Ascending aorta (tissue), 2 donors: ENCODE measurements around the gene DUSP7. TPM values are rescaled to one million over a fixed set of nuclear protein-coding genes. Genes with fewer than 3 reads are reported as not detected.
"Not testable (repeated sequence)": the region's sequence is repeated elsewhere in the genome, so short reads cannot be mapped to it uniquely, and the experiment has no call there.

Experiments
- DNase-seq, 2 donors: peaks; one replicate each; pipeline ENCODE4 v3.0.0-alpha.2; 2019; ENCODE audit warnings: low spot score in 2 of 2
- H3K27ac ChIP-seq, 2 donors: fragments of 200-600 bp; sonication (generic); one replicate each; pipeline ENCODE4 v1.5.1; 2016 to 2017; ENCODE audit warnings: mild to moderate bottlenecking in 1 of 2
- H3K27me3 ChIP-seq: fragments of 200-600 bp; sonication (generic); one replicate; pipeline ENCODE4 v1.5.1; 2017
- H3K36me3 ChIP-seq, 2 donors: fragments of 200-600 bp; sonication (generic); one replicate each; pipeline ENCODE4 v1.5.1; 2016
- H3K4me1 ChIP-seq, 2 donors: fragments of 200-600 bp; sonication (generic); one replicate each; pipeline ENCODE4 v1.5.1; 2016 to 2017; ENCODE audit warnings: mild to moderate bottlenecking in 1 of 2
- H3K4me3 ChIP-seq, 2 donors: fragments of 200-600 bp; sonication (generic); one replicate each; pipeline ENCODE4 v1.5.1; 2016 to 2017; ENCODE audit warnings: mild to moderate bottlenecking in 1 of 2
- H3K9me3 ChIP-seq, 2 donors: fragments of 200-600 bp; sonication (generic); one replicate each; pipeline ENCODE4 v1.5.1; 2016
- intact Hi-C: fragments of 100-400 bp; cut with DNase I; formaldehyde crosslinking; loops from one replicate; pipeline ENCODE4 v1.15.1; 2023
- total RNA-seq: library from RNA; depleted of rRNA; stranded (reverse); fragments of >200 nt; gene quantifications from one replicate; pipeline ENCODE4 v1.1.0, GENCODE V29; 2016
- TF ChIP-seq, protein P1 (sequence below), 3 experiments: fragments of 200-600 bp in 2 of 3; fragments of 450-650 bp in 1 of 3; sonication (generic) in 2 of 3; IDR thresholded peaks; one replicate each; pipeline ENCODE4 v1.5.1; 2016 to 2019; ENCODE audit warnings: antibody characterized with exemption in 3 of 3, mild to moderate bottlenecking in 1 of 3, moderate library complexity in 1 of 3

DUSP7 gene
- total RNA-seq, 1 donor from 2014 or later: 76.5 TPM

GRCh38 chr3:52046902-52047239, 9.5 kb downstream of the DUSP7 start:
- Histone ChIP-seq H3K27ac (peak overlapping the region; percentile 94 to 99), H3K4me1 (peaks cover 27 to 46% of the 10 kb centered on the region in 2 donors), H3K9me3 (no peaks in the 10 kb centered on the region), H3K36me3 (peaks cover 38 to 40% of the 10 kb centered on the region in 2 donors), H3K4me3 (peak overlapping the region in 1 of 2 donors; percentile 26), H3K27me3 (no peaks in the 10 kb centered on the region)
- intact Hi-C loops: loop anchor here (2.0 kb wide), 1 partner anchor 24 kb away; no protein-coding TSS in a partner anchor
- DNase-seq: no peak
- TF ChIP-seq, protein P1, sequence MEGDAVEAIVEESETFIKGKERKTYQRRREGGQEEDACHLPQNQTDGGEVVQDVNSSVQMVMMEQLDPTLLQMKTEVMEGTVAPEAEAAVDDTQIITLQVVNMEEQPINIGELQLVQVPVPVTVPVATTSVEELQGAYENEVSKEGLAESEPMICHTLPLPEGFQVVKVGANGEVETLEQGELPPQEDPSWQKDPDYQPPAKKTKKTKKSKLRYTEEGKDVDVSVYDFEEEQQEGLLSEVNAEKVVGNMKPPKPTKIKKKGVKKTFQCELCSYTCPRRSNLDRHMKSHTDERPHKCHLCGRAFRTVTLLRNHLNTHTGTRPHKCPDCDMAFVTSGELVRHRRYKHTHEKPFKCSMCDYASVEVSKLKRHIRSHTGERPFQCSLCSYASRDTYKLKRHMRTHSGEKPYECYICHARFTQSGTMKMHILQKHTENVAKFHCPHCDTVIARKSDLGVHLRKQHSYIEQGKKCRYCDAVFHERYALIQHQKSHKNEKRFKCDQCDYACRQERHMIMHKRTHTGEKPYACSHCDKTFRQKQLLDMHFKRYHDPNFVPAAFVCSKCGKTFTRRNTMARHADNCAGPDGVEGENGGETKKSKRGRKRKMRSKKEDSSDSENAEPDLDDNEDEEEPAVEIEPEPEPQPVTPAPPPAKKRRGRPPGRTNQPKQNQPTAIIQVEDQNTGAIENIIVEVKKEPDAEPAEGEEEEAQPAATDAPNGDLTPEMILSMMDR (IDR thresholded peaks at IDR 0.05): no peak

DNA sequence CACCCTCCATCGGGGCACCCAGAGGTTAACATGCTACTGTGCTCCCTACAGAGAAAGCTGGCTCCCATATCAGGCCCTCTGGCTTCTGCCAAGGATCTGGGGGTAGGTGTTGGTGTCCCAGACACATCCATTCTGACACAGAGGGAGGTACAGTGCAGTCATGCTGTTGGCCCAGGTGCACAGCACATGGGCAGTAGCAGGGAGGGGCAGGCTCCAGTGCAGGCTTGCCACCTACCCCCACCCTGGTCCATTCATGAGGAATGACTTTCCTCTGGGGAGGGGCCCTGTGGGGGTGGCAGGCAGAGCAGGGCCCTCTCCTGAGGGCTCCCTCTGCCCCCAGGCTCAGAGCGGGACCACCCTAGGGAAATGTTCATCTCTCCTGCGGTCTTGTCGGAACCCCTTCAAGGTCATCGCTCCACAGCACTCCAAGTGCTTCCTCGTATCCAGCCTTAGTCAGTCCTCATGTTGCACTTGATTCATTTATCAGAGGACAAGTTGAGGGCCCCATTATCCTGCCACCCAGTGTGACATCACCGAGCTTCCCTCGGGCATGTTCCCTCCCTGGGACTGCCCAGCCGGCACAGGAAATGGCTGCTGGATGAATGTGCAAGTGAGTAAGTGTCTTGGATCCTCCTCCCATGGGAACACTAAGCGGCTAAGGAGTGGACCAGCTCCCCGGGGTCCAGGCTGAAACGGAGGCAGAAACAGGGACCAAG, 10.0 kb downstream of the DUSP7 start:
- Histone ChIP-seq H3K4me1 (peaks cover 27 to 42% of the 10 kb centered on the region in 2 donors), H3K9me3 (no peaks in the 10 kb centered on the region), H3K4me3 (peak overlapping the region in 1 of 2 donors; percentile 26), H3K27me3 (no peaks in the 10 kb centered on the region), H3K36me3 (peaks cover 33 to 35% of the 10 kb centered on the region in 2 donors), H3K27ac (peak overlapping the region; percentile 94 to 99)
- DNase-seq: peak; percentile 86 to 97
- TF ChIP-seq, protein P1 (IDR thresholded peaks at IDR 0.05): no peak
- intact Hi-C loops: loop anchor here (2.0 kb wide), 1 partner anchor 24 kb away; no protein-coding TSS in a partner anchor

DNA sequence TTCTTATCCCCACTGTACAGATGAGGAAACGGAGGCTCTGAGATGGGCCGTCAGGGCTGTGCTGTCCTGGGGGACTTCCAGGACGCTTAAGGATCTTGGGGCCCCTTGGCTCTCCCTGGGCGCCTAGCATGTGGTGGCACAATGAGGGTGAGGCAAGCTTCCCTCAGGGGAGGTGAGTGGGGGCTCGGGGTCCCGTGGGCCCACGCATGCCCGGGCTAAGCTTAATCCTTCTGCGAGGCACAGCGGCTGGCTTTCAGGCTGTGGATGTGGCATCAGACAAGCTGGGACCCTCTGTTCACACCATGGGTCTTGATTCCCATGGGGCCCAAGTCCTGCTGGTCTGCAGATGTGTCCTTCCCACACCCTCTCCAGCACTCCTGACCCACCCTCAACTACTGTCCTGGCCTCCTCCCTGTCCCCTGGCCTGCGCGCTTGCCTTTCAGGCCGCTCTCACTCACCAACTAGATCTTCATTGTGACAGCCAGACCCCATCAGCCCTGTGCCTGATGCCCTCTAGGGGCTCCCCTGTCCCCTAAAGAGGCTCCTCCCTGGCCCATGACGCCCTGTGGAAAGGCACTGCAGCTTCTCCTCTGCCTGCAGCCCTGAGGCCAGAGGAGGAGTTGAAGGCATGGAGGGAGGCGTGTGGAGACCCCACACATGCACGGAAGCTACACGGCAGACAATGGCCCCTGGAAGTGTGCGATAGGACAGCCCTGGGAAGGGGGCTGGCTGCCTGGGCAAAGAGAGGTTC, 11.3 kb downstream of the DUSP7 start:
- peak overlapping the region; percentile 94 to 99 for H3K27ac ChIP-seq

DNA sequence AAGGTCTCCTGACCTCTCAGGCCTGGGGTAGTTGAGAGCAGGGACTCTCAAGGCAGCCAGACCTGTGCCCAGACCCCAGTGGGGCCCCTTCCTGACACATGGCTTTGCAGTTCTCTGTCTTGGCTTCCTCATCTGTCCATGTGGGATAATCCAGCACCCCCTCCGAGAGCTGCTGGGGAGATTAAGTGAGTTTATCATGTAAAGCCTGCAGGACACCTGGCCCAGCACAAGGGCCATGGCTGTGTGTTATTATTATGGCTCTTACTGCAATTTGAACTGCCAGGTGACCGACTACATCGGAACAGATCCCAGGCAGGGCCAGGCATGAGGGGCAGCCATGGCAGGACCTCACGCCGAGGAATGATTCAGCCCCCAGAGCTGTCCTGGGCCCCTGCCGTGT, 12.6 kb downstream of the DUSP7 start:
- Histone ChIP-seq H3K27ac (peak overlapping the region; percentile 94 to 99), H3K27me3 (no peaks in the 10 kb centered on the region), H3K4me3 (no peak overlapping the region), H3K36me3 (peaks cover 8 to 10% of the 10 kb centered on the region in 2 donors), H3K9me3 (no peaks in the 10 kb centered on the region), H3K4me1 (peaks cover 26 to 41% of the 10 kb centered on the region in 2 donors)
- DNase-seq: no peak
- TF ChIP-seq, protein P1 (IDR thresholded peaks at IDR 0.05): no peak
- intact Hi-C loops: no loop called here

More for the DNA sequence above, 11.3 kb downstream of the DUSP7 start:
- Histone ChIP-seq H3K36me3 (peaks cover 20 to 22% of the 10 kb centered on the region in 2 donors), H3K4me1 (peaks cover 31 to 43% of the 10 kb centered on the region in 2 donors), H3K9me3 (no peaks in the 10 kb centered on the region), H3K27me3 (no peaks in the 10 kb centered on the region), H3K4me3 (no peak overlapping the region)
- TF ChIP-seq, protein P1 (IDR thresholded peaks at IDR 0.05): no peak
- DNase-seq: no peak
- intact Hi-C loops: no loop called here

DNA sequence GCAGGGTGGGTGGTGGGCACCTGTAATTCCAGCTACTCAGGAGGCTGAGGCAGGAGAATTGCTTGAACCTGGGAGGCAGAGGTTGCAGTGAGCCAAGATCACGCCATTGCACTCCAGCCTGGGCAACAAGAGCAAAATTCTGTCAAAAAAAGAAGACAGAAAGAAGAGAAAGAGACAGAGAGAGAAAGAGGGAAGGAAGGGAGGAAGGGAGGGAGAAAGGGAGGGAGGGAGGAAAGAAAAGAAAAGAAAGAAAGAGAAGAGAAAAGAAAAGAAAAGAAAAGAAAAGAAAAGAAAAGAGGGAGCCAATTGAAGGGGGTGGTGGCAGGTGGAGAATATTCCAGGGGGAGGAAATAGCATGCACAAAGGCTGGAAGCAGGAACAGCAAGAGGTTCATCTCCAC, 13.3 kb downstream of the DUSP7 start:
- H3K4me3 ChIP-seq, H3K36me3 ChIP-seq, H3K9me3 ChIP-seq, H3K27ac ChIP-seq, DNase-seq, intact Hi-C loops, H3K27me3 ChIP-seq: not testable (repeated sequence)
- H3K4me1 ChIP-seq: peaks cover 21 to 34% of the 10 kb centered on the region in 2 donors
